Natural killer cell (primary cell): Measurements from ENCODE around the gene CEP44. TPM values are rescaled to one million over a fixed set of nuclear protein-coding genes. Genes with fewer than 3 reads are reported as not detected.

Experiments
- ATAC-seq, 3 donors: fragments of 150-1000 bp in 2 of 3; fragments of 200-7000 bp in 1 of 3; cut with Tn5 transposase; 1 replicate in 1 of 3; 2 replicates in 2 of 3; pipeline ENCODE4 v1.10.0; 2021; ENCODE audit warnings: mild to moderate bottlenecking in 2 of 3, moderate library complexity in 2 of 3
- DNase-seq, 2 donors: peaks; one replicate each; pipeline versions ENCODE4 v3.0.0 to v3.0.0-alpha.2; 2013 to 2021; ENCODE audit warnings: mixed read lengths in 1 of 2
- H3K27ac ChIP-seq: one replicate; pipeline ENCODE4 v1.5.1; 2013; ENCODE audit warnings: mild to moderate bottlenecking, low read length
- H3K27me3 ChIP-seq: one replicate; pipeline ENCODE4 v1.6.1; 2013; ENCODE audit warnings: low read length; ENCODE audit not compliant: control insufficient read depth, insufficient read depth
- H3K36me3 ChIP-seq: one replicate; pipeline ENCODE4 v1.6.1; 2013; ENCODE audit warnings: low read length; ENCODE audit not compliant: control insufficient read depth, insufficient read depth
- H3K4me1 ChIP-seq: one replicate; pipeline ENCODE4 v1.6.1; 2013; ENCODE audit warnings: low read length; ENCODE audit not compliant: control insufficient read depth, insufficient read depth
- H3K4me3 ChIP-seq: one replicate; pipeline ENCODE4 v1.5.1; 2013; ENCODE audit warnings: low read length
- H3K9me3 ChIP-seq: one replicate; pipeline ENCODE4 v1.6.1; 2013; ENCODE audit warnings: low read length; ENCODE audit not compliant: control insufficient read depth, insufficient read depth
- H3K27ac Mint-ChIP-seq, 2 donors: one replicate each; pipeline ENCODE4 v1.8.0; 2022; ENCODE audit warnings: mild to moderate bottlenecking in 2 of 2, mixed read lengths in 2 of 2, moderate library complexity in 1 of 2
- H3K27me3 Mint-ChIP-seq, 2 donors: one replicate each; pipeline ENCODE4 v1.8.0; 2022; ENCODE audit warnings: low read depth in 2 of 2, mixed read lengths in 2 of 2
- H3K36me3 Mint-ChIP-seq: one replicate; pipeline ENCODE4 v1.8.0; 2022; ENCODE audit warnings: mixed read lengths
- H3K4me1 Mint-ChIP-seq, 2 donors: one replicate each; pipeline ENCODE4 v1.8.0; 2022; ENCODE audit warnings: mixed read lengths in 2 of 2
- H3K4me3 Mint-ChIP-seq: one replicate; pipeline ENCODE4 v1.8.0; 2022; ENCODE audit warnings: mild to moderate bottlenecking, moderate library complexity, mixed read lengths
- H3K9me3 Mint-ChIP-seq, 2 donors: one replicate each; pipeline ENCODE4 v1.8.0; 2022; ENCODE audit warnings: mixed read lengths in 2 of 2
- WGBS: methylation state at CpG from one replicate; pipeline ENCODE4 v1.1.7; 2013; ENCODE audit warnings: missing lambda C conversion rate; ENCODE audit not compliant: insufficient coverage; 5-methylcytosine and 5-hydroxymethylcytosine counted together
- intact Hi-C: fragments of 100-400 bp; cut with micrococcal nuclease; formaldehyde crosslinking; loops from one replicate; pipeline ENCODE4 v1.14.2; 2022
- total RNA-seq, 4 donors: library from RNA; stranded (reverse); fragments of 120-200 nt in 1 of 4; gene quantifications; one replicate each; pipeline versions ENCODE4 v1.2.3 to v1.2.4, GENCODE V29; 2013 to 2022
- TF ChIP-seq, protein P1 (sequence below): fragments of 200-600 bp; IDR thresholded peaks from one replicate; pipeline ENCODE4 v1.8.0; 2022; ENCODE audit warnings: antibody characterized with exemption

The CEP44 gene
- total RNA-seq, 3 donors from 2014 or later (not counting 1 experiment from before 2014, with no cell fraction given) = 21.7 to 25.2 (median 23.4) TPM

DNA sequence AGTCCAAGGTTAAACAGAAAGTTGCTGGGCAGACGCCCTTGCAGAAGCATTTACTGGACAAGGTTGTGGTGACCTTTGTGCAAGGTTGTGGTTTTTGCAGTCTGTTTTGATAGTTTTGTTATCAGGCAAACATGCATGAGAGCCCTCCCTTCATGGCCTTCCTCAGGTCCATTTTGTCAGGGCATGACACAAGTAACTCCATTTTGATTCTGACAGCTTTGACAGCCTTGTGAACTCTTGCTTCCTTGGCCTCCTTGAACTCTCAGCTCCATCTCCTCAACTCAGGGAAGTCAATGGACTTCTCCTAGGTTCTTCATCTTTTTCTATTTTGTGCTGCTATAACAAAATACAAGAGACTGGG, 97.7 kb downstream of the CEP44 start:
- Histone ChIP-seq H3K9me3 (no peaks in the 10 kb centered on the region), H3K27ac (no peak overlapping the region), H3K4me1 (no peaks in the 10 kb centered on the region), H3K27me3 (no peaks in the 10 kb centered on the region), H3K36me3 (no peaks in the 10 kb centered on the region), H3K4me3 (no peak overlapping the region)
- no peaks in the 10 kb centered on the region for H3K36me3 Mint-ChIP-seq
- no peak overlapping the region for H3K27ac Mint-ChIP-seq
- DNase-seq (no peak), ATAC-seq (no peak)
- TF ChIP-seq, protein P1, sequence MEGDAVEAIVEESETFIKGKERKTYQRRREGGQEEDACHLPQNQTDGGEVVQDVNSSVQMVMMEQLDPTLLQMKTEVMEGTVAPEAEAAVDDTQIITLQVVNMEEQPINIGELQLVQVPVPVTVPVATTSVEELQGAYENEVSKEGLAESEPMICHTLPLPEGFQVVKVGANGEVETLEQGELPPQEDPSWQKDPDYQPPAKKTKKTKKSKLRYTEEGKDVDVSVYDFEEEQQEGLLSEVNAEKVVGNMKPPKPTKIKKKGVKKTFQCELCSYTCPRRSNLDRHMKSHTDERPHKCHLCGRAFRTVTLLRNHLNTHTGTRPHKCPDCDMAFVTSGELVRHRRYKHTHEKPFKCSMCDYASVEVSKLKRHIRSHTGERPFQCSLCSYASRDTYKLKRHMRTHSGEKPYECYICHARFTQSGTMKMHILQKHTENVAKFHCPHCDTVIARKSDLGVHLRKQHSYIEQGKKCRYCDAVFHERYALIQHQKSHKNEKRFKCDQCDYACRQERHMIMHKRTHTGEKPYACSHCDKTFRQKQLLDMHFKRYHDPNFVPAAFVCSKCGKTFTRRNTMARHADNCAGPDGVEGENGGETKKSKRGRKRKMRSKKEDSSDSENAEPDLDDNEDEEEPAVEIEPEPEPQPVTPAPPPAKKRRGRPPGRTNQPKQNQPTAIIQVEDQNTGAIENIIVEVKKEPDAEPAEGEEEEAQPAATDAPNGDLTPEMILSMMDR = no peak
- no peaks in the 10 kb centered on the region for H3K9me3 Mint-ChIP-seq
- no peak overlapping the region for H3K4me3 Mint-ChIP-seq
- peaks cover 0 to 5% of the 10 kb centered on the region in 2 donors for H3K4me1 Mint-ChIP-seq
- intact Hi-C loops = no loop called here
- WGBS = 61% methylated on average over 1 of the region's 1 CpG
- H3K27me3 Mint-ChIP-seq = peaks cover 0 to 3% of the 10 kb centered on the region in 2 donors

Other genes starting within 250 kb of the CEP44 start
- 10 to 100 TPM; 12.3 to 15.2 (median 14.8) TPM for gene FBXO8, start 244 bp upstream of the CEP44 start, total RNA-seq
- 10 to 100 TPM in 2 of 3 donors, 1 to 10 TPM in 1; 2.2 to 26.7 (median 12.0) TPM for gene HPGD, start 238.6 kb downstream of the CEP44 start, total RNA-seq